GM18505 (cell line): ENCODE results near the gene FXYD6.

Experiments
- ATAC-seq: cut with Tn5 transposase; IDR thresholded peaks from one replicate; pipeline ENCODE4 v1.9.1; 2021; ENCODE audit not compliant: unreplicated experiment
- POLR2A ChIP-seq: IDR thresholded peaks from 4 replicates; pipeline ENCODE4 v1.6.1; 2011; ENCODE audit warnings: borderline replicate concordance; ENCODE audit not compliant: insufficient read depth, insufficient read length; ENCODE audit errors: extremely low read depth

The FXYD6 gene

GRCh38 chr11:117863383-117863782 is 13.1 kb downstream of the FXYD6 start:
- TF ChIP-seq POLR2A: no peak
- ATAC-seq: no peak

DNA sequence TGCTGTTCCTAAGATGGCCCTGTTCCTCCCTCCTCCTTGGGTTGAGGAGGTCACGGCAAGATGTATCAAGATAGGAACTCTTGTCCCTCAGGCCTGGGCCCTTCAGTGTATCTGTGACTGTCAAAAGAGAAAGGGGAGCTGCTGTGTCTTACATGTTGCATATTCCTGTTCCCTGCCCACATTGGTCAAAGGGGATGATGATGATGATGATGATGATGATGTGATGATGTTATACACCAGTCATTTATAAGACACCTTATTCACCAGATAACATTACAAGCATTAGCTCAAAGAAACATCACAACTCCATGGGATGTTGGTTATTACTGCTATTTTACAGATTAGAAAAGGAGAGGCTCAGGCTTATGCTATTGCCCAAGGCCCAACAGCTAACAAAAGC is 13.7 kb downstream of the FXYD6 start:
- no peak for TF ChIP-seq POLR2A
- ATAC-seq: no peak

DNA sequence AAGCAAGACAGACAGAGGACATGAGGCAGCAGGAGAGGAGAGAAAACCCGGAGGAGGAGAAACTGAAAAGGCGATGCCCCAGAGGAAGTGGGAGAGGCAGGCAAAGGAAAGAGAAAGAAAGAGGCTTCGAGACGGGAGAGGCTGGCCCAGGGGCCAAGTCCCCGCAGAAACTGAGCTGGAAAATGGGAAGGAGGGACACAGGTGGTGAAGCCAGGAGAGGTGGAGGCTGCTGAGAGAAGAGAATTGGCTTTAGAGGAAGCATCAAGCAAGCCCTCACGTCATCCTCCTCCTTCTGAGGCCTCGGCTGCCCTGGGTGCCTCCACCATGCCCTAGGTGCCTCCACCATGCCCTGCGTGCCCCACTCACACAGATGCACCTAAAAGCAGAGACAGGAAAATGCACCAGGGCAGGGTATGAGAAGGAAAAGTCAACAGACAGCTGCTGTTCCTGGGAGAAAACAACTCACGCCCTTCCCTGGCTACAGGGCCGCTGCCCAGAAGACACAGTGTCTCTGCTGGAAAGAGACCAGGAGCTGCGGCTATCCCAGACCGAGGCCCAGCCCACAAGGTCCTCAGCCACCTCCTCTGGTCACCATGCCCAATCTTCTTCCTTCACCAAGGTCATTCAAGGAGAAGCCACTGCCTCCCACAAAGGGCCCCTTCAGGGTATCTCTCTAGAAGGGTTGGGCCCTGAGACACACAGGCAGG is 14.3 kb downstream of the FXYD6 start:
- ATAC-seq: no peak
- no peak for TF ChIP-seq POLR2A

GRCh38 chr11:117861151-117862018 is 15.1 kb downstream of the FXYD6 start:
- no peak for TF ChIP-seq POLR2A
- ATAC-seq: no peak

- no peak for ATAC-seq
- no peak for TF ChIP-seq POLR2A
Measured at GRCh38 chr11:117860139-117860538, 16.3 kb downstream of the FXYD6 start.

DNA sequence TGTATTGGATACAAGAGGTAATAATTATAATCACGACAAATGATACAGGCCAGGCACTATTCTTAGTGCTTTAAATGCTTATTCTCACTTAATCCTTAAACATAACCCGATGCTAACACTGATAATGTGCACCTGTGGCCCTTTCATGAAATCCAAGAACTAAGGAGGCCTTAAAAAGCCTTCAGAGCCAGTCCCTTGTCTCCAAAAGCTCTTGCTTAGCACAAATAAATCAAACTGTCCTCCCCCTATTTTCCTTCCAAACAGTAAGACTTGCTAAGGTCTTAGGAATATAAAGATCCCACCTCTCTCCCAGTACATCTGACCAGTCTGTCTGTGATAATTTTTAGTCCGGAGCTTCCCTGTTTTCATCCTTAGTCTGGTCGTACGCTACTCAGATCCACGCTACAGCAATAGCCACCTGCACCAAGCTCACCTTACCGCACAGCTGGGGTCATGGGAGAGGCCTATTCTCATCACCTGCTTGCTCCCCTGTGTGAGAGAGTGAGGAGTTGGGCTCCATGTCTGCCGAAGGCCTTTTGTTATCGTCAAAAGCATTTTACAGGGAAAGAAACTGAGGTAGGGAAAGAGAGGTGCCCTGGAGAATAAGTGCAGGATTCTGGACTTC is 16.9 kb downstream of the FXYD6 start:
- TF ChIP-seq POLR2A: no peak
- no peak for ATAC-seq

DNA sequence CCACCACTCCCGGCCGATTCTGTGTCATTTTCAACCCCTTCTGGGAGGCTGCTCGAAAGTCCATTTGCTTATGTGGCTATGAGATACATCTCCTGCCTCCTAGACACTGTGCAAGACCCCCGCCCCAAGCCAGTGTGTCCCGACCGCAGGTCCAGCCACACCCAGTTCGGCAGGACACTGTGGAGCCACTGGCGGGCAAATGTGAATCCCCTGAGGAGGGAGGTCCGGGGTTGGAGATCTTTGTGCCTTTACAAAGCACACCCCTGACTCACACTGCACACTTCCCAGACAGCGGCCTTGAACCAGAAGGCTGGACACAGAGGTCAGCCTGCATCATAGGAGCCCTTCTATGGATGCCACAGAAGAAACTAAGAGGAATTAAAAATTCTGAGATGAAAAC is 17.4 kb downstream of the FXYD6 start:
- no peak for ATAC-seq
- TF ChIP-seq POLR2A: no peak

GRCh38 chr11:117857734-117858414 is 18.6 kb downstream of the FXYD6 start:
- TF ChIP-seq POLR2A: no peak
- ATAC-seq: no peak

DNA sequence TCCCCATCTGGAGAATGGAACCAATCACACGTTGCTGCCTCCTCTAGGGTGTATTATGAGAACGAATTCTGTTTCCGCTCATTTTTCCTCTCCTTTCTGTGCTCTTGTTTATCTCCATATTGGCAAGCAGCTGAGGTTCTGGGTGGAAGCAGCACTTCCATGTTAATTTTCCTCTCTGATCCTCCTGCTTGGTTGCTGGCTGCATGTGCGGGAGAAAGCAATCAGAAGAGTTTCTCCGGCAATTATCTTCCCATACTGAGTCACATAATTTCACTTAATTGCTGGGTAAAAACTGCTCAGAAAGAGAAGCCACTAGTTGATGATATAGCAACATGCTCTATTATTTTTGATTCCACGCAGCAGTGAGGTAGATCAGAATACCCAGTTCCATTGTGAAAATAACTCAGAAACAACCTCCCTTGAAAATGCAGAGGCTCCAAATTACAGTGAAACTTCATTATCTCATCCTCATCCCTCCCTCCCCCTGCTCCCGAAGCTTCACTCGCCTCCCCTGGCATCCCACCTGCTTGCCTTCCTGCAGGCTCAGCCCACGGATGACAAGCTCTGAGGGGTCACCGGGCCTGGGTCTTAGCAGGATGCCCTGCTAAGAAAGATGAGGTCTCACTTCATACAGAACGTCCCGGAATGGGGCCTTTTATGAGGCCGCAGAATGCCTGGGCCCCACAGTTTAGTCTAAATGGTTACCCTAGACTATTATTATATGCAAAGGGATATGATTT is 20.4 kb downstream of the FXYD6 start:
- ATAC-seq: no peak
- no peak for TF ChIP-seq POLR2A

DNA sequence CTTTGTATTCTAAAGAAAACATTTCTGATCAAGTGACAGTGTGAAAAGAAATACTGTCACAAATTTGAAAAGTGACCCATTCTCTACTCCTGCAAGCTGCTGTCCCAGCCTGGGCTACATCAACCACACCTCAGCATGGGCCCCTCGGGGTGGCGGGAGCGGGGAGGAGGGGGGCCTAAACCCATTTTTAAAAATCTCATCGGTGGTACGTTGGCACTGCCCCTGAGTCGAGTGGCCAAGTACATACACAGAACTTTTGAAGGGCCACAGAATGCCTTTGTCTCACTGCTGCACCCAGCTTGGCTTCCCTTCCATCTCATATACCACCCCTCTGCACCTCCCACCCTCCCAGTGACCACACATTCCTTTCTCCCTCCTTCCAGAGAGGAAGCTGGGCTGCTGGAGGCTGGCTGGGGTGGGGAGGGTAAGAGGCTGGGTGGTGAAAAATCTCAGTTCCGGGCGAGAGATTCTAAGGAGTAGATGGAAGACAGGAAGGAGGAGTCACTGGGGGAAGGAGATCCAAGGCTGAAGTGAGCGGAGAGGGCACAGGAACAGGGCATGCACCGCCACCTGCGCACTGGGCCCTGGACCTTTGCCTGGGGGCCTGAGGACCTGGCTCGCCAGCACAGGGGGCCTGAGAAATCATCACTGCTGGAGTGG is 21.1 kb downstream of the FXYD6 start:
- TF ChIP-seq POLR2A: no peak
- no peak for ATAC-seq

DNA sequence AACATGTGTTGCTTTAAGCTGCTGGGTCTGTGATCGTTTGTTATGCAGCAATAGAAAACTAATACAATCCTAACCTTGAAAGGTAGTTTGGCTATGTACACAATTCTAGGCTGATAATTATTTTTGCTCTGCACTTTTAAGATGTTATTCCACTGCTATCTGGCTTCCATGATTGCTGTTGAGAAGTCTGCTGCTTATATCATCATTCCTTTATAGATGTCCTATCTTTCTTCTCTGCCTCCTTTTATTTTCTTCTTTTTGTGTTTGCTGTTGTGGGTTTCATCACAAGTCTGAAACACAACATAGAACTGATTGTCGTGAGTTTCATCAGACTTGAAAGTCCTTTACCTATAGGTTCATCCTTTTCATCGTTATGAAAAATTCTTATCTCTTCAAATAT is 24.1 kb downstream of the FXYD6 start:
- ATAC-seq: no peak
- no peak for TF ChIP-seq POLR2A

DNA sequence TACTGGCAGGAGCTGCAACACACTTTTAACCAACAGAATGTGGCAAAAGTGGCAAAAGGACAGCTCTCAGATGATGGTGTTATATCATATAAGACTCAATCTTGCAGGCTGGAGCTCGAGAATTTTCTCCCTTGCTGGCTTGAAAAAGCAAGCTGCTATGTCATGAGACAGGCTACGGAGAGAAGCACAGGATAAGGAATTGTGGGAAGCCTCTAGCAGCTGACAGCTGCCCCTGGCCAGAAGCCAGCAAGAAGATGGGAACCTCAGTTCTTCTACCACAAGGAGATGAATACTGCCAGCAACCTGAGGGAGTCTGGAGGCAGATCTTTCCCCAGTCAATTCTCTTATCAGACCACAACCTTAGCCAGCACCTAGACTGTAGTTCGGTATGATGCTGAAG is 24.6 kb downstream of the FXYD6 start:
- ATAC-seq: no peak
- TF ChIP-seq POLR2A: no peak
